Ovary (tissue), 1 donor: ENCODE measurements around the gene KCND2.

Experiments
- EP300 ChIP-seq: sonication (generic); formaldehyde crosslinking; IDR thresholded peaks from one replicate; pipeline ENCODE4 v1.6.1; 2017; ENCODE audit warnings: antibody characterized with exemption
- POLR2A ChIP-seq: fragments of 450-650 bp; IDR thresholded peaks from one replicate; pipeline ENCODE4 v1.6.1; 2017; ENCODE audit warnings: antibody characterized with exemption, mild to moderate bottlenecking, moderate library complexity

DNA sequence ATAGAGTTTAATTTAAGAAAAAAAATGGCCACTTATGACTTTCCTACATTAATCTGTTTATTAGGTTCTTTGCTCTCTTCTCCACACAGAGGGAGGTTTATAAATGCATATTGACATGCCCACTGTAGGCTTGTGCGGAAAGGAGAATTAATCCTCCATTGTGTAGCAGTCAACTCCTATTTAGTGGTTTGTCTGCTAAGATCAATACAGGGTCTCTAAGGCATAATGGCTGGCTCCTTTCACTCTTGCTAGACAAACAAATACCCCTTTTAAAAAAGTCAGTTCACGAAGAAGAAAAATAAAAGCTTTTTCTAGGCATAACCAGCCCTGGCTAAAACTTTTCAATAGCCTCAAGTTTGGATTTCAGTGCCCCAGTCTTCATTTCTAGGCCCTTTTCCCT lies 443.3 kb downstream of the KCND2 start:
- no peak for TF ChIP-seq POLR2A
- TF ChIP-seq EP300: no peak
